Activated CD8-positive, alpha-beta T cell treated with anti-CD3 and anti-CD28 coated beads for 36 hours (primary cell): Measurements from ENCODE around the gene PRKCQ. TPM values are rescaled to one million over a fixed set of nuclear protein-coding genes. Genes with fewer than 3 reads are reported as not detected.

Experiments
- ATAC-seq: fragments of 200-7000 bp; cut with Tn5 transposase; one replicate; pipeline ENCODE4 v1.10.0; 2021; ENCODE audit warnings: mild to moderate bottlenecking, moderate library complexity
- CTCF ChIA-PET: fragments of 350-600 bp; sonication (Branson Sonifier 250); formaldehyde crosslinking; loops from one replicate; lab custom pipeline; 2021; ENCODE audit warnings: antibody characterized with exemption; lab: Charles Lee
- POLR2A ChIA-PET: fragments of 350-600 bp; sonication (Branson Sonifier 250); formaldehyde crosslinking; loops from one replicate; lab custom pipeline; 2021; ENCODE audit warnings: antibody characterized with exemption; lab: Charles Lee
- DNase-seq: peaks from one replicate; pipeline ENCODE4 v3.0.0-alpha.2; 2020
- H3K27ac Mint-ChIP-seq: one replicate; pipeline ENCODE4 v1.8.0; 2021; ENCODE audit warnings: mild to moderate bottlenecking, mixed read lengths
- H3K27me3 Mint-ChIP-seq: one replicate; pipeline ENCODE4 v1.8.0; 2021; ENCODE audit warnings: mixed read lengths
- H3K36me3 Mint-ChIP-seq: one replicate; pipeline ENCODE4 v1.8.0; 2021; ENCODE audit warnings: low read depth, mixed read lengths
- H3K4me1 Mint-ChIP-seq: one replicate; pipeline ENCODE4 v1.8.0; 2021; ENCODE audit warnings: low read depth, mixed read lengths
- H3K4me3 Mint-ChIP-seq: one replicate; pipeline ENCODE4 v1.8.0; 2021; ENCODE audit warnings: mild to moderate bottlenecking, moderate library complexity, mixed read lengths
- H3K9me3 Mint-ChIP-seq: one replicate; pipeline ENCODE4 v1.8.0; 2021; ENCODE audit warnings: mixed read lengths
- intact Hi-C: fragments of 100-400 bp; cut with micrococcal nuclease; formaldehyde crosslinking; loops from one replicate; pipeline ENCODE4 v1.10.0; 2022
- total RNA-seq, 2 experiments: library from RNA; stranded (reverse); gene quantifications; one replicate each; pipeline ENCODE4 v1.2.3, GENCODE V29; 2021
- TF ChIP-seq, protein P1 (sequence below): fragments of 200-600 bp; IDR thresholded peaks from one replicate; pipeline ENCODE4 v1.8.0; 2022; ENCODE audit warnings: antibody characterized with exemption, mild to moderate bottlenecking

The PRKCQ gene
- total RNA-seq, 2 experiments from 2014 or later, result 46.3 to 47.1 TPM

DNA sequence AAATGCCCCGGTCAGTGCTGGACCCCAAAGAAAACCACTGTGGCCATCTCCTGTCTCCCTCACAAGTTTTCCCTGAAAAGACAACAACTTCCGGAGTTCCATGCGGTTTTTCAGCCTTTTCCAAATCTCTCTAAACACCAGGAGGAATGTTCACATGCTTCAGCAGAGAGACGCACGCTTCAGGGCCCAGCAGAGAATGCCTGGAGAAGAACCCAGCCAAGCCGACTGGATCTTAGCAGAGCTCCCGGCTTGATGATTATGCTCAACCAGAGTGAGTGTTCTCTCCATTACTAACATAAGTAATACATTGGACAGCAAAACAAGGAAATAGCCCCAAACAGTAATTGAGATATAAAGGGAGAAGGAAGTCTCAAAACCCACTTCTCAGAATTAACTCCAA, 17.9 kb downstream of the PRKCQ start:
- Mint-ChIP-seq H3K36me3 (peaks cover 41% of the 10 kb centered on the region), H3K27ac (peak overlapping the region; percentile 88), H3K4me3 (peak overlapping the region; percentile 71), H3K27me3 (no peaks in the 10 kb centered on the region), H3K4me1 (peaks cover 90% of the 10 kb centered on the region), H3K9me3 (no peaks in the 10 kb centered on the region)
- ATAC-seq (no peak), DNase-seq (no peak)
- TF ChIP-seq, protein P1, sequence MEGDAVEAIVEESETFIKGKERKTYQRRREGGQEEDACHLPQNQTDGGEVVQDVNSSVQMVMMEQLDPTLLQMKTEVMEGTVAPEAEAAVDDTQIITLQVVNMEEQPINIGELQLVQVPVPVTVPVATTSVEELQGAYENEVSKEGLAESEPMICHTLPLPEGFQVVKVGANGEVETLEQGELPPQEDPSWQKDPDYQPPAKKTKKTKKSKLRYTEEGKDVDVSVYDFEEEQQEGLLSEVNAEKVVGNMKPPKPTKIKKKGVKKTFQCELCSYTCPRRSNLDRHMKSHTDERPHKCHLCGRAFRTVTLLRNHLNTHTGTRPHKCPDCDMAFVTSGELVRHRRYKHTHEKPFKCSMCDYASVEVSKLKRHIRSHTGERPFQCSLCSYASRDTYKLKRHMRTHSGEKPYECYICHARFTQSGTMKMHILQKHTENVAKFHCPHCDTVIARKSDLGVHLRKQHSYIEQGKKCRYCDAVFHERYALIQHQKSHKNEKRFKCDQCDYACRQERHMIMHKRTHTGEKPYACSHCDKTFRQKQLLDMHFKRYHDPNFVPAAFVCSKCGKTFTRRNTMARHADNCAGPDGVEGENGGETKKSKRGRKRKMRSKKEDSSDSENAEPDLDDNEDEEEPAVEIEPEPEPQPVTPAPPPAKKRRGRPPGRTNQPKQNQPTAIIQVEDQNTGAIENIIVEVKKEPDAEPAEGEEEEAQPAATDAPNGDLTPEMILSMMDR, result no peak
- CTCF ChIA-PET, result interaction anchor here (1.1 to 3.4 kb wide), 15 partner anchors 9 to 161 kb away, joined by 3 to 13 read pairs (median 6); no protein-coding TSS in a partner anchor
- POLR2A ChIA-PET, result interaction anchor here (1.2 to 3.9 kb wide), 7 partner anchors 12 to 69 kb away, joined by 4 to 18 read pairs (median 10); no protein-coding TSS in a partner anchor
- intact Hi-C loops, result no loop called here

GRCh38 chr10:6561552-6561951, 18.5 kb downstream of the PRKCQ start:
- ATAC-seq, result no peak
- intact Hi-C loops, result no loop called here

GRCh38 chr10:6558759-6559461, 21.2 kb downstream of the PRKCQ start:
- TF ChIP-seq, protein P1, result no peak

More at GRCh38 chr10:6561552-6561951, 18.5 kb downstream of the PRKCQ start:
- peak; percentile 55 for DNase-seq
- TF ChIP-seq, protein P1, result no peak
- POLR2A ChIA-PET, result interaction anchor here (0.7 to 3.9 kb wide), 5 partner anchors 23 to 69 kb away, joined by 3 to 18 read pairs (median 5); no protein-coding TSS in a partner anchor
- peak overlapping the region; percentile 71 for H3K4me3 Mint-ChIP-seq
- peaks cover 48% of the 10 kb centered on the region for H3K36me3 Mint-ChIP-seq
- CTCF ChIA-PET, result interaction anchor here (1.1 to 3.4 kb wide), 6 partner anchors 12 to 160 kb away, joined by 3 to 13 read pairs (median 6); no protein-coding TSS in a partner anchor
- H3K27me3 Mint-ChIP-seq, result no peaks in the 10 kb centered on the region
- H3K4me1 Mint-ChIP-seq, result peaks cover 90% of the 10 kb centered on the region
- peak overlapping the region; percentile 88 for H3K27ac Mint-ChIP-seq
- no peaks in the 10 kb centered on the region for H3K9me3 Mint-ChIP-seq

GRCh38 chr10:6558272-6558671, 21.8 kb downstream of the PRKCQ start:
- ATAC-seq, result no peak
- H3K27ac Mint-ChIP-seq, result peak overlapping the region; percentile 69
- intact Hi-C loops, result no loop called here
- peaks cover 60% of the 10 kb centered on the region for H3K36me3 Mint-ChIP-seq
- no peak for DNase-seq
- POLR2A ChIA-PET, result interaction anchor here (0.7 to 1.9 kb wide), 3 partner anchors 15 to 100 kb away, joined by 3 to 8 read pairs (median 3); no protein-coding TSS in a partner anchor
- H3K27me3 Mint-ChIP-seq, result no peaks in the 10 kb centered on the region
- peaks cover 3% of the 10 kb centered on the region for H3K9me3 Mint-ChIP-seq
- CTCF ChIA-PET, result interaction anchor here (1.1 to 1.9 kb wide), 7 partner anchors 9 to 115 kb away, joined by 3 to 5 read pairs (median 4); no protein-coding TSS in a partner anchor
- peak overlapping the region; percentile 54 for H3K4me3 Mint-ChIP-seq
- TF ChIP-seq, protein P1, result no peak
- peaks cover 83% of the 10 kb centered on the region for H3K4me1 Mint-ChIP-seq

More at GRCh38 chr10:6558759-6559461, 21.2 kb downstream of the PRKCQ start:
- peak overlapping the region; percentile 54 for H3K4me3 Mint-ChIP-seq
- H3K36me3 Mint-ChIP-seq, result peaks cover 63% of the 10 kb centered on the region
- H3K27me3 Mint-ChIP-seq, result no peaks in the 10 kb centered on the region
- intact Hi-C loops, result no loop called here
- peak overlapping the region; percentile 69 for H3K27ac Mint-ChIP-seq
- peaks cover 3% of the 10 kb centered on the region for H3K9me3 Mint-ChIP-seq
- peaks cover 84% of the 10 kb centered on the region for H3K4me1 Mint-ChIP-seq
- ATAC-seq (peak; percentile 34), DNase-seq (peak; percentile 58)
- CTCF ChIA-PET, result interaction anchor here (1.3 to 1.7 kb wide), 6 partner anchors 20 to 138 kb away, joined by 3 to 5 read pairs (median 4); no protein-coding TSS in a partner anchor
- POLR2A ChIA-PET, result interaction anchor here (0.7 to 1.9 kb wide), 6 partner anchors 10 to 101 kb away, joined by 3 to 8 read pairs (median 3); no protein-coding TSS in a partner anchor
